PC-9 (cell line): ENCODE results near the gene WFIKKN2.

Experiments used
- CTCF ChIP-seq: fragments of 200-600 bp; sonication (generic); conservative IDR thresholded peaks from 2 replicates; pipeline ENCODE4 v1.6.1; 2017; ENCODE audit warnings: mixed run types, antibody characterized with exemption, mild to moderate bottlenecking, moderate library complexity
- EZH2 ChIP-seq: fragments of 200-600 bp; sonication (generic); IDR thresholded peaks from 2 replicates; pipeline ENCODE4 v1.8.0; 2017; ENCODE audit warnings: antibody characterized with exemption, low read depth

GRCh38 chr17:50830994-50831393, 4.4 kb upstream of the WFIKKN2 start:
- TF ChIP-seq CTCF (no peak), EZH2 (no peak)
